GM21423 (cell line): Measurements from ENCODE around the gene BTBD17.

Source experiments
- ATAC-seq: cut with Tn5 transposase; IDR thresholded peaks from one replicate; pipeline ENCODE4 v1.9.1; 2021; ENCODE audit warnings: mild to moderate bottlenecking, moderate library complexity; ENCODE audit not compliant: unreplicated experiment

The BTBD17 gene

GRCh38 chr17:74362069-74362405 is 369 bp upstream of the BTBD17 start:
- no peak for ATAC-seq

GRCh38 chr17:74360899-74361229 is 804 bp downstream of the BTBD17 start:
- no peak for ATAC-seq

- no peak for ATAC-seq
These were observed 1.8 kb downstream of the BTBD17 start for GRCh38 chr17:74359916-74360315.

GRCh38 chr17:74358697-74359096 is 3.0 kb downstream of the BTBD17 start:
- ATAC-seq, result no peak

GRCh38 chr17:74357466-74357809 is 4.2 kb downstream of the BTBD17 start:
- ATAC-seq, result no peak

- ATAC-seq, result no peak
These were observed 4.8 kb downstream of the BTBD17 start for GRCh38 chr17:74356646-74357465.

- ATAC-seq, result no peak
These were observed 6.6 kb downstream of the BTBD17 start for GRCh38 chr17:74355065-74355464.

- ATAC-seq, result no peak
These were observed 7.1 kb downstream of the BTBD17 start for GRCh38 chr17:74354561-74354960.

- no peak for ATAC-seq
These were observed 7.5 kb downstream of the BTBD17 start for GRCh38 chr17:74354123-74354522.

GRCh38 chr17:74353446-74354060 is 8.1 kb downstream of the BTBD17 start:
- ATAC-seq, result no peak

GRCh38 chr17:74351552-74352210 is 10.0 kb downstream of the BTBD17 start:
- ATAC-seq, result no peak

- ATAC-seq, result no peak
These were observed 11.2 kb downstream of the BTBD17 start for GRCh38 chr17:74350486-74350885.

- no peak for ATAC-seq
These were observed 12.5 kb downstream of the BTBD17 start for GRCh38 chr17:74349120-74349519.

GRCh38 chr17:74347646-74348045 is 14.0 kb downstream of the BTBD17 start:
- ATAC-seq, result no peak

GRCh38 chr17:74345433-74346241 is 16.0 kb downstream of the BTBD17 start:
- no peak for ATAC-seq

GRCh38 chr17:74344658-74345057 is 17.0 kb downstream of the BTBD17 start:
- no peak for ATAC-seq

GRCh38 chr17:74343526-74344284 is 18.0 kb downstream of the BTBD17 start:
- no peak for ATAC-seq

- ATAC-seq, result no peak
These were observed 18.5 kb downstream of the BTBD17 start for GRCh38 chr17:74343121-74343520.

GRCh38 chr17:74342224-74342623 is 19.4 kb downstream of the BTBD17 start:
- no peak for ATAC-seq

- ATAC-seq, result no peak
These were observed 21.1 kb downstream of the BTBD17 start for GRCh38 chr17:74340470-74341023.
